ENCODE measurements around the gene WFDC2. TPM values are rescaled to one million over a fixed set of nuclear protein-coding genes. Genes with fewer than 3 reads are reported as not detected.

WFDC2 gene
- polyA plus RNA-seq, 5 donors = 22.1 to 48.6 (median 30.0) TPM

- no peak for DNase-seq
Observed at GRCh38 chr20:45495501-45495941, 26.0 kb downstream of the WFDC2 start.

DNA sequence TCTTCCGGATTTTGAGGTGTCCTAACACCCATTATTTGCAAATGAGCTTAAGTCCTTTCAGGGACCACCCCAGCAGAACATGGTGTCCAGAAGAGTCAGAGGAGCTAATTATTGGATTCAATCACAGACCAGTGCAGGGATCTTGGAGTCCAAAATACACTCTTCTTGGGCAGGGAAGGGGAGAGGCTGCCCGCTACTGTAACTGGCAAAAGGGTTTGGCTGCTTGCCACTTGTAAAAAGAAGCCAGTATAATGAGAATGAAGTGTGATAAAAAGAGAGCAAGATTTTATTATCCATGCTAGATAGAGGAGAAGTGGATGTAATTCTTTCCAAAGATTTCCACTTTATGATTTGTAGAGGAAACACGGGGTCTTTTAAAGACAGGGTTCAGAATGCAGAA is 26.6 kb downstream of the WFDC2 start:
- no peak for DNase-seq

- DNase-seq = no peak
Observed at GRCh38 chr20:45497971-45498494, 28.5 kb downstream of the WFDC2 start.

DNA sequence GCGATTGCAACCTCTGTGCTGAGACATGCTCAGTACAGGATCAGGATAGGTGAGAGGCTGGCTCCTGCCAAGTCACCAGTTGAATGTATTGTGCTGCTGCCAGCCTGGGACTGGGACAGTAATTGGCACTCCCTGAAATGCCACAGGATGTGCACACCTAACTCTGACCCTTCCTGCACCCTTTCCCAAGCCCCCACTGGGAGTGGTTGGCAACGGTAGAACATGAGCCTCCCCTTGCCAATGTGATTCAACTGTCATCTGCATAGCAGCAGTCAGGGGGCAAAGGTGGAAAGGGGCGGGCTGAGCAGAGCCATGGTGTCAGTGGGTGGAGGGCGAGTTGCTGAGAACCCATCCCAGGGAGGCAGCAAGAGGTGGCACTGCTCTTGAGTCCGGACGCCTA is 30.5 kb downstream of the WFDC2 start:
- no peak for DNase-seq

- no peak for DNase-seq
Observed at GRCh38 chr20:45501600-45501999, 32.0 kb downstream of the WFDC2 start.

DNA sequence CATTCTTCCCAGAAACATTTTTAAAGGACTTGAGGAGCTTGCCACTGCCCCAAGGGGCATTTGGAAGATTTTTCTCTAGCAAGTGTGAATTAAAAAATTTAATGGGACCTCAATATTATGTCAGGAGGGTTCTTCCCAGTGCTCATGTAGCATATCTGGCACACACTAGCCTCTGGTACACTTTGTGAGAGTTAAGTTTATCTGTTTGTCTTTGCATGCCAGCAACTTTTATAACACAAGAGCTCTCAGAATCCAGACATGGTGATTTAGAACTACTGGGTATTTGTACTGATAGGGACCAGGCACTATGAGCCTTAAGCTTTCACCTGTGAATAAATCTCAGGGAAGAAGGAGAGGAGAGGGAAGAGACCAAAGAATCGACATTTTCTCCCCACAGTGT is 33.0 kb downstream of the WFDC2 start:
- no peak for DNase-seq

DNA sequence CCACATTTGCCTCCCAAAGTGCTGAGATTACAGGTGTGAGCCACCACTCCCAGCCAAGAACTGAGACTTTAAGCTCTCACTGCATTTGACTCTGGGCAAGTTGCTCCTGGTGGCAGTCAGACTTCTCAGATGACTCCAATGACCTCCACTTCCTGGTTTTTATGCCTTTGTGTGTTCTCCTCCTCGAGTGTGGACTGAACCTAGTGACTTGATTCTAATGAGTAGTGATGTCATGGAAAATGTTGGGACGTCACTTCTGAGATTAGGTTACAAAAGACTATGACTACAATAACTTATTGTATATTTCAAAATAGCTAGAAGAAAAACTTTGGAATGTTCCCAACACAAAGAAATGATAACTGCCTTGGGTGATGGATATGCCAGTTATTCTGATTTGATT is 33.9 kb downstream of the WFDC2 start:
- DNase-seq = no peak

- no peak for DNase-seq
Observed at GRCh38 chr20:45506398-45506797, 36.8 kb downstream of the WFDC2 start.

GRCh38 chr20:45507011-45507820 is 37.7 kb downstream of the WFDC2 start:
- DNase-seq = no peak

GRCh38 chr20:45508068-45508886 is 38.7 kb downstream of the WFDC2 start:
- DNase-seq = no peak

DNA sequence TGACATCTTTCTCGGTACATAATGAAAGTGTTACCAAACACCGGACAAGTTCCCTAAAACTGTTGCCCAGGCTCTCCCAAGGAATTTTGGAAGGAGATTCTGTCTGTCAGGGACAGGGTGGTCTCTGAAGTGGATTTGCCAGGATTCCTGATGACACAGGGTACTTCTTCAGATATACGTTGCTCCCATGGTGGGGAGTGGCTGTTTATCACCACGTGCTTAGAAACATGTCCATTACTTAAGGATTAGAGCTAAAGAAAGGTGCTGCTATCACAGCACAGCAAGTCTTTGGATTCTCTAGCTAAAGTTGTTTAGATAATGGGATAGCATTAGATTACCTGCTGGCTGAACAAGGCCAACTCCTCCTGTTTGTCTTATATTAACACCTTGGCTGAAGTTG is 39.5 kb downstream of the WFDC2 start:
- no peak for DNase-seq

DNA sequence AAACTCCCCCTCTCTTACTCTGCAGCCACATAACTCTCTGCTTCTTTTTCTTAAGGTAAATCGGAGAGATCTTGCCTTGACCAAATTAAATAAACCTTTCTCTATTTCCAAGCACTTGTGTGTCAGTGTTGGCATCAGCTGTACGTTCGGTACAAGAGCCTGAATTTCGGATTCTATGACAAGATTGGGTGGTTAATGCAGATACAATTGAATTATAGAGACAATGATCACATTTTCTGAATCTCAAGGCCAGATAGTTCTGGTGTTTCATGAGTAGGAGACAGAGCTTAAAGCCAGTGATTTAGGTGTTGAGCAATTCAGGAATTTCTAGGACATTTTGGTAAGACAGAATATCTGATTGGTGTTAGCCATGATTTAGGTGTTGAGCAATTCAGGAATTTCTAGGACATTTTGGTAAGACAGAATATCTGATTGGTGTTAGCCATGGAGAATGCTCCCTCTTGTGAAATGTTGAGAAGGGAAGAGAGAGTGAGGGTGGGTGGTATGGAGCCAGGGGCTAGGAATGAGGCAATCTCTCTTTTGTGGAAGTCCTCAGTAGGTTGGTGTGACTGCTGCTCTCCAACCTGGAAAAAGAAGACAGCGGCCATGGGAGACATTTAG is 40.8 kb downstream of the WFDC2 start:
- DNase-seq = no peak

DNA sequence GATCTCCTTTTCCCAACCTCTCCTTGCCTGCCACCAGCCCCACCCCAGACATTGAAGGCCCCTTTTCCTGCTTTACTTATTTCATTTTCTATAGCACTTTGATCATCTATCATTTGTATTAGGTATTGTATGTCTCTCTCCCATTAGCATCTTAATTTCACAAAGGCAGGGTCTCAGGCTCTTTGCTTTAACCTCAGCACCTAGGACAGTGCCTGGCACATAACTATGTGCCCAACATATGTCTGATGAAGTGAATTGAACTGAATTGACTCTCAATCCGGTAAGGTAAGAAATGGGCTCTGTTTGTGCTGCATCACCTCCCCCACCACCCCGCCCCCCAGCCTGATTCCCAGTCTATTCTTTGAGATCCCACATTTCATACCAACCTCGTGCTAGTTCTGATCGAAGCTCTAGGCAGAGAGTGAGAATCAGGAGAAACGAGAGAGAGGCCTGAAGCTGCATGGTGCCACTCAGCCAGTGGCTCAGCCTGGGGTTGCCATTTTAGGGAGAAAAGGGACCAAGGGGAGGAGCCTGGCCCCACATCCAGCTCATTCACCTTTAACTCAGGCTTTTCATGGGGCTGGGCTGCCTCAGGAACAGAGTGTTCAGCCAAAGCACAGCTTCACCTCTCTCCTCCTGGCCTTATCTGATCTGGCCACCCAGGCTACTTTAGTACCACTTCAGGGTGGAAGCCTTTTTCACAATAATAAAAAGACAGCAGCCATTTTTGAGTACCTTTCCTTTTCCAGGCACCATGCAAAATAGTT is 45.8 kb downstream of the WFDC2 start, which contains the start of gene SPINT3:
Gene SPINT3 (minus strand): TSS at position 476 of the 767 bp plus-strand sequence. CDS start 14 bp downstream, at position 462.
- DNase-seq = no peak

GRCh38 chr20:45518282-45518681 is 48.7 kb downstream of the WFDC2 start:
- DNase-seq = no peak

- no peak for DNase-seq
Observed at GRCh38 chr20:45523821-45524220, 54.3 kb downstream of the WFDC2 start.

DNA sequence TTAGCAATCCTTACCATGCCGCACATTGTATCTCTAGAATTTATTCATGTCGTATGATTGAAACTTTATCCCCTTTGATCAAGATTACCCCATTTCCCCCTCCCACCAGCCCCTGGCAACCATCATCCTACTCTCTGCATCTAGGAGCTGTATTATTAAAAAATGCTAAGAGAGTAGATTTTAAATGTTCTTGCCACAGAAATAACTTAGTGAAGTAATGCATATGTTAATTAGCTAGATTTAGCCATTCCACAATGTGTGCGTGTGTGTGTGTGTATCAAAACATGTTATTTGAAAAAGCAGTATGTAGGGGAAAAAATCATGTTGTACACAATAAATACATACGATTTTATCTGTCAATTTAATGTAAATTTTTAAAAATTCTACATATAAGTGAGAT is 57.7 kb downstream of the WFDC2 start:
- DNase-seq = no peak

Other genes with a start within 250 kb of the WFDC2 start
- not detected for gene SEMG2, start 248.4 kb upstream of the WFDC2 start, polyA plus RNA-seq (ENCODE audit: insufficient read depth in 1 of 5, insufficient read length in 5 of 5, low replicate concordance in 1 of 5)
- gene SLPI, start 215.2 kb upstream of the WFDC2 start, polyA plus RNA-seq (ENCODE audit: insufficient read depth in 1 of 5, insufficient read length in 5 of 5, low replicate concordance in 1 of 5) = 1 to 10 TPM; 3.0 to 7.9 (median 3.9) TPM
- not detected for gene RBPJL, start 162.9 kb upstream of the WFDC2 start, polyA plus RNA-seq (ENCODE audit: insufficient read depth in 1 of 5, insufficient read length in 5 of 5, low replicate concordance in 1 of 5)
- under 1 TPM; 0.09 to 0.18 (median 0.14) TPM for gene MATN4, start 161.5 kb upstream of the WFDC2 start, polyA plus RNA-seq (ENCODE audit: insufficient read depth in 1 of 5, insufficient read length in 5 of 5, low replicate concordance in 1 of 5)
- 100 to 1,000 TPM; 188 to 275 (median 204) TPM for gene SDC4, start 121.3 kb upstream of the WFDC2 start, polyA plus RNA-seq (ENCODE audit: insufficient read depth in 1 of 5, insufficient read length in 5 of 5, low replicate concordance in 1 of 5)
- gene SYS1, start 106.6 kb upstream of the WFDC2 start, polyA plus RNA-seq (ENCODE audit: insufficient read depth in 1 of 5, insufficient read length in 5 of 5, low replicate concordance in 1 of 5) = 10 to 100 TPM; 21.7 to 26.7 (median 22.9) TPM
- 1 to 10 TPM; 1.2 to 2.1 (median 1.5) TPM for gene TP53TG5, start 91.4 kb upstream of the WFDC2 start, polyA plus RNA-seq (ENCODE audit: insufficient read depth in 1 of 5, insufficient read length in 5 of 5, low replicate concordance in 1 of 5)
- gene DBNDD2, start 61.5 kb upstream of the WFDC2 start, polyA plus RNA-seq (ENCODE audit: insufficient read depth in 1 of 5, insufficient read length in 5 of 5, low replicate concordance in 1 of 5) = 10 to 100 TPM; 19.6 to 24.1 (median 22.6) TPM
- gene PIGT, start 53.6 kb upstream of the WFDC2 start, polyA plus RNA-seq (ENCODE audit: insufficient read depth in 1 of 5, insufficient read length in 5 of 5, low replicate concordance in 1 of 5) = 10 to 100 TPM; 75.8 to 89.8 (median 84.1) TPM
- not detected for gene SPINT3, start 45.9 kb downstream of the WFDC2 start, polyA plus RNA-seq (ENCODE audit: insufficient read depth in 1 of 5, insufficient read length in 5 of 5, low replicate concordance in 1 of 5)
- gene WFDC6, start 69.7 kb downstream of the WFDC2 start, polyA plus RNA-seq (ENCODE audit: insufficient read depth in 1 of 5, insufficient read length in 5 of 5, low replicate concordance in 1 of 5) = under 1 TPM in 2 of 5 donors, not detected in 3; 0.19 to 0.40 TPM
- under 1 TPM; 0.13 to 0.26 (median 0.18) TPM for gene EPPIN, start 77.6 kb downstream of the WFDC2 start, polyA plus RNA-seq (ENCODE audit: insufficient read depth in 1 of 5, insufficient read length in 5 of 5, low replicate concordance in 1 of 5)
- gene WFDC8, start 109.5 kb downstream of the WFDC2 start, polyA plus RNA-seq (ENCODE audit: insufficient read depth in 1 of 5, insufficient read length in 5 of 5, low replicate concordance in 1 of 5) = under 1 TPM in 1 of 5 donors, not detected in 4; 0.12 TPM
- not detected for gene WFDC10A, start 160.0 kb downstream of the WFDC2 start, polyA plus RNA-seq (ENCODE audit: insufficient read depth in 1 of 5, insufficient read length in 5 of 5, low replicate concordance in 1 of 5)
- not detected for gene WFDC9, start 161.5 kb downstream of the WFDC2 start, polyA plus RNA-seq (ENCODE audit: insufficient read depth in 1 of 5, insufficient read length in 5 of 5, low replicate concordance in 1 of 5)
- gene WFDC11, start 200.5 kb downstream of the WFDC2 start, polyA plus RNA-seq (ENCODE audit: insufficient read depth in 1 of 5, insufficient read length in 5 of 5, low replicate concordance in 1 of 5) = not detected
- gene WFDC13, start 232.3 kb downstream of the WFDC2 start, polyA plus RNA-seq (ENCODE audit: insufficient read depth in 1 of 5, insufficient read length in 5 of 5, low replicate concordance in 1 of 5) = not detected
- gene WFDC10B, start 235.3 kb downstream of the WFDC2 start, polyA plus RNA-seq (ENCODE audit: insufficient read depth in 1 of 5, insufficient read length in 5 of 5, low replicate concordance in 1 of 5) = not detected

Measured in right lung (tissue), 5 donors.